ENCODE measurements around the gene TMEM59L.

DNA sequence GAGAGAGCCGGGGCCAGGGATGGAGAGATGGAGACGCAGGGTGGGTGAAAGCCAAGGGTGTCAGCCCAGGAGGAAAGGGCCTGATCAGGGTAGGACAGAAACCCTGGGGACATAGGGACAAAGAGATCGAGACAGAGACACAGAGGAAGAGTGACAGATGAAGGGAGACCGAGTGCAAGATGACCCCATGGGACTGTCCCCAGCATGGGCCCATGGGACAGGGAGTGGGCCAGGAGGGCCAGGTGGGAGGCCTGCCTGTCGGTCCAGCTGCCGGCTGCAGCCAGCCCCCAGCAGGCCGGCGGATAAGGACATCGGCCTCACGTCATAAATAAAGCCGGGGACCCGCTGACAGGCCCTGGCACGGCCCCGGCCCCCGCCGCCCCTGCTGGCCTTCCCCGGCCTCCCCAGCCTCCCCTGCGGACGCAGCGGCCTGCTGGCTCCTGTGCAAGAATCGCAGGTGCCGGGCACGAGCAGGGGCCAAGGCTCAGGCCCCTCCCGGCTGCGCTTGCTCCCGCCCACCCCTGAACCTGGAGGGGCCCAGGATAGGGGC is 17.8 kb upstream of the TMEM59L start:
- TF ChIP-seq LEF1 (IDR thresholded peaks at IDR 0.05; ENCODE audit: borderline replicate concordance) = no peak
- no peak for TF ChIP-seq SP1 (IDR thresholded peaks at IDR 0.05)
- no peak for TF ChIP-seq ARNT (IDR thresholded peaks at IDR 0.05)
- TF ChIP-seq FOXM1 (IDR thresholded peaks at IDR 0.05; ENCODE audit: borderline replicate concordance) = no peak
- TF ChIP-seq HDGF (IDR thresholded peaks at IDR 0.05; ENCODE audit: borderline replicate concordance) = no peak
- TF ChIP-seq SUZ12 (IDR thresholded peaks at IDR 0.05) = no peak
- no peak for TF ChIP-seq FOXK2 (IDR thresholded peaks at IDR 0.05)
- no peak for TF ChIP-seq FOXA1 (IDR thresholded peaks at IDR 0.05)
- TF ChIP-seq BHLHE40 (IDR thresholded peaks at IDR 0.05; ENCODE audit: borderline replicate concordance) = no peak
- no peak for TF ChIP-seq TARDBP (IDR thresholded peaks at IDR 0.05)
- TF ChIP-seq, protein P1, sequence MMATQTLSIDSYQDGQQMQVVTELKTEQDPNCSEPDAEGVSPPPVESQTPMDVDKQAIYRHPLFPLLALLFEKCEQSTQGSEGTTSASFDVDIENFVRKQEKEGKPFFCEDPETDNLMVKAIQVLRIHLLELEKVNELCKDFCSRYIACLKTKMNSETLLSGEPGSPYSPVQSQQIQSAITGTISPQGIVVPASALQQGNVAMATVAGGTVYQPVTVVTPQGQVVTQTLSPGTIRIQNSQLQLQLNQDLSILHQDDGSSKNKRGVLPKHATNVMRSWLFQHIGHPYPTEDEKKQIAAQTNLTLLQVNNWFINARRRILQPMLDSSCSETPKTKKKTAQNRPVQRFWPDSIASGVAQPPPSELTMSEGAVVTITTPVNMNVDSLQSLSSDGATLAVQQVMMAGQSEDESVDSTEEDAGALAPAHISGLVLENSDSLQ (IDR thresholded peaks at IDR 0.05) = no peak
- TF ChIP-seq L3MBTL2 (conservative IDR thresholded peaks at IDR 0.05) = no peak
- no peak for TF ChIP-seq NFRKB (IDR thresholded peaks at IDR 0.05)
- TF ChIP-seq ELF4 (IDR thresholded peaks at IDR 0.05) = no peak
